Activated CD8-positive, alpha-beta memory T cell treated with anti-CD3 and anti-CD28 coated beads, Interleukin-2, amount 50 U/mL, for 24 hours (primary cell): Measurements from ENCODE around the gene CASP2.
"Not testable (repeated sequence)": the region's sequence is repeated elsewhere in the genome, so short reads cannot be mapped to it uniquely, and the experiment has no call there.

Source experiments
- DNase-seq: peaks from one replicate; pipeline ENCODE4 v3.0.0-alpha.2; 2020; ENCODE audit errors: extremely low read depth

Gene CASP2

DNA sequence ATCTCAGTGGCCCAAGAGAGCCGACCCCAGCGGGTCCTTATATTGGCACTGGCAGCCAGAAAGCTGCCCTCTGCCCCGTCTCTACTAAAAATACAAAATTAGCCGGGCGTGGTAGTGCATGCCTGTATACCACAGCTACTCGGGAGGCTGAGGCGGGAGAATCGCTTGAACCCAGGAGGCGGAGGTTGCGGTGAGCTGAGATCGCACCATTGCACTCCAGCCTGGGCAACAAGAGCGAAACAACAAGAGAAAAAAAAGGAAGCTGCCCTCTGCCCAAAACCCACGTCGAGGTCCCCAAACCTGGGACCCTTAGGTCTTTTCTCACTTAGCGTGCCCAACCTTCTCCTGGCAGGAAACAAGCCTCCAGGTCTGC lies 24.0 kb upstream of the CASP2 start:
- DNase-seq = not testable (repeated sequence)

DNA sequence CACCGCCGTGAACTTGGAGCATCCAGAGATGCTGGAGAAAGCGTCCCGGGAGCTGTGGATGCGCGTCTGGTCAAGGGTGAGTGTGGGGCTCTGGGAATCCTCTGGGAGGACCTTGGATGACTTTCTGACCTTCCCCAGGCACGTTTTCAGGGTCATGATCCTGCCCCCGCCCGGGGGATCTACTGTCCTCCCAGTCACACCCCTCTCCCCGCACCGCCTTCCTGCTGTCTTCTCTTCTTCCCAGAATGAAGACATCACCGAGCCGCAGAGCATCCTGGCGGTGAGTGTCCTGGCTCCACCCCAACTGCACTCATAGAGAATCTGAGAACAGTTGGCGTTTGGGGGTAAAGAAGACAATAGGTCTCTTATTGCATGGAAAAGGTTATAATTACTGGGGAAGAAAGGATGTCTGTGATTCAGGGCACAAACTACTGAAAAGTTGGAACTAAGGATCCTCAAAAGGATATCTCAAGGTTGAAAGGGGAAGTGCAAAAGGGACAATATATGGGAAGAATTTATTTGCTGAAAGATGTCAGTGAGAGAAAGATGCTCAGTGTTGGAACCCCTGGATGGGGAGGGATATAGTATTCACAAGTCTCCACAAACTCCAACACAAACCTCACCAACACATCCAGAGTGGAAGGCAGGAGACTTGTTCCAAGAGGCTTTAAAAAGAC lies 23.0 kb upstream of the CASP2 start:
- no peak for DNase-seq

DNA sequence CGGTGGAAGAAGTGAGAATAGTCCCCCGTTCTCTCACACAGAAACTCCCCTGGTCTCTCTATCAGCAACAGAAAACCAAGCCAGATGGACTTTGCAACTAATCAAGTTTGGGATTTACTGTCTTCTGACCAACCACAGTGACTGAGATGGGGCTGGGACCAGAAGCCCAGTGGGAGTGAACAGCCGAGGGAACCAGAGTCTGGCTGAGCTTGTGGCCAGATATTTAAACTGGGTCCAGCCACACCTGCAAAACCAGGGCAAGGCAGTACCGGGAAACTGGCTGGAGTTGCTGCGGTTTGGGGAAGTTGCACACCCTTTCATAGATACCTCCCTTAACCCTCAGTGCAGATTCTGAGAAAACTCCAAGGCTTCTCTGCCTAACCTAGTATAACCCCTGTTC lies 18.9 kb upstream of the CASP2 start:
- DNase-seq = no peak

DNA sequence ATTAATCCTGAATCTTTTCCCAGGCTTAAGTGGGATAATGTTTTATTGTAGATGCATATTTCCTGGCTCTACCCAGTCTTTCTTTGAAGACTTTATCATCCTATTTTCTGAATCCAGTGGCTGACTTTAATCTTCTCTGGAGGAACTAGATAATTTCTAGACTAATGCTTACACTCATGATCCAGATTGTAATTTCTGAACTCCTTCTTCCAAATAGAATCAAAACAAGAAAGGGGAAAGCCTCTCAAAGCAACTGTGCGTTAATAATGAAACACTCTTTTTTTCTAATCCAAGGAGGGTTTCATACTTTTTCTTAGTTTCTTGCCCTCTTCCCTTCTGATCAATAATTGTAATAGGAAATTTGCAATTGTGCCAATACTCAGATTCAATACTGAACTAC lies 16.9 kb upstream of the CASP2 start:
- no peak for DNase-seq

DNA sequence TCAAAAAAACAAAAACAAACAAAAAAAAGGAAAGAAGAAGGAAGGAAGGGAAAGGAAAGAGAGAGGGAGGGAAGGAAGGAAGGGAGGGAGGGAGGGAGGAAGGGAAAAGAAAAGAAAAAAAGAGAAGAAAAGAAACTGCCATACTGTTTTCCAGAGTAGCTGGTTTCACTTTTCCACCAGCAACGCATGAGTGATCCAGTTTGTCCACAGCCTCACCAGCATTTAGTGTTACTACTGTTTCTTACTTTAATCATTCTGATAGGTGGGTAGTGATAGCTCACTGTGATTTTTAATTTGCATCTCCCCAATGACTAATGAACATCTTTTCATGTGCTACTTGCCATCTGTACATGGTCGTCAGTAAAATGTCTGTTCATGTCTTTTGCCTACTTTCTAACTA lies 15.3 kb upstream of the CASP2 start:
- DNase-seq = no peak

DNA sequence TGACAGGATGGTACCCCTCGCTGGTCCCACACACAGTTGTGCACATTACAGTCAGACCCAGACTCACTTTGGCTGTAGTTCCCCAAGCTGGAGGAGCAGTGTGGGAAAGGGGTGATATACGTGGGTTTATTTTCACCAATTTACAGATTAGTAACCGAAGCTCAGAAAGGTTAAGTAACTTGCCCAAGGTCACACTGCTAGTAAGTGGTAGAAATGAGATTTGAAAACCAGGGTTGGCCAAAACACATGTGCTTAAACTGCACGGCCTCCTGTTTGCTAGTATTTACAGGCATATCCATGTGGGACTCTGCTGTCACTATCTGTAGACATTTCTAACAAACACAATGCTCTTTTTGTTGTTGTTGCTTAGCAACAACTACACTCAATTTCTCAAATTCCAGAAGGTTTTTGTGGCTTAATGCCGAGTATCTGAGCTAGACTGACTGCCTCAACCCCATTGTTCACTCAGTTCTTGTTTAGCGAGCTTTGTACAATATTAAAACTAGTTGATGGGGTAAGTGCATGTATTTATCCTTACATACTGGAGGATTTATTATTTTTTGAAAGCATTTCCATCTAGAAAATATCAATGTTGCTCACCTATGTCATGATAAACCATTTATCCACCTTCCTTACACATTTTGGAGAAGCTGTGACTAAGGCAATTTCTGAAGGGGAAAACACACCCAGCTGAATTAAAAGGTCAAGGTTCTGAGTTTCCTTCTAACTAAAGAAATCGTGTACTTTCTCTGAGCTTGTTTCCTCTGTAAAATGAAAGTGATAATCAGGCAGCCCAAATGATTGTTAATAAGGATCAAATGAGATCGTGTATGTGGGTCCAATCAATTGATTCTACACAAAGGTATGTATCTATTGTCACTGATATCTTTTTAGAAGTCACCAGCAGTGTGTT lies 8.7 kb upstream of the CASP2 start:
- DNase-seq = no peak

DNA sequence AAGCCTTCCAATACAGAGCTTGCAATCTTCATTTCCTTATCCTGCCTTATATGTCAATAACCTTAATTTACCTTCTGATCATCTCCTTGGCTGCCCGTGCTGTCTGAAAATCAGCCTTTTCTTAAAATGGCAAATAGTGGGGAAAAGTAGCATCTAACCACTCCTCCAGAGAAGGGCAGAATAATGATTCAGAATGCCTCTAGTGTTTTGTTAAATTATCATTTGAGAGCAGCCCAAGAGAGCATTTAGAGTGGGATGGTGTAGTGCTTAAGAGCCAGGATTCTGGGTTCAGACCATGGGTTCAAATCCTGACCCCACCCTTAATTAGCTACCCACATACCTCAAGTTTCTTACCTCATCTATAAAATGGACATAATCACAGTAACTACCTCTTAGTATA lies 8.0 kb upstream of the CASP2 start:
- no peak for DNase-seq

DNA sequence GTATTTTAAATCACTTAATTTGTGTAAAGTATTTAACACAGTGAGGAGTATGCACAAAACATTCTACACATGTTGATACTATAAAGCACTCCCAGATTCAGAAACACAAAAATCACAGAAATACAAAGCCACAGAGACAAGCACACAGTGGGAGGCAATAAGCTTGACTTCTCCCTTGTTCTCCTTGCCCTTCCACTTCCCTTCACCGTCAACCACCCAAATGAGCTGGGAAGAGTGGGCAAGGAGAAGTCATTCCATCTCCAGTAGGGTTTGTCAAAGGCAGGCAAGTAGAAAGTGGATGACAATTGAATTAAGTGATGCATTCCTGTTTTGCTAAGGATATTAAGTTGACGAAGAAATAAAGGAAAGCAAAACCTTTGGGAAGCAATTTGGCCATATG lies 7.6 kb upstream of the CASP2 start:
- no peak for DNase-seq

DNA sequence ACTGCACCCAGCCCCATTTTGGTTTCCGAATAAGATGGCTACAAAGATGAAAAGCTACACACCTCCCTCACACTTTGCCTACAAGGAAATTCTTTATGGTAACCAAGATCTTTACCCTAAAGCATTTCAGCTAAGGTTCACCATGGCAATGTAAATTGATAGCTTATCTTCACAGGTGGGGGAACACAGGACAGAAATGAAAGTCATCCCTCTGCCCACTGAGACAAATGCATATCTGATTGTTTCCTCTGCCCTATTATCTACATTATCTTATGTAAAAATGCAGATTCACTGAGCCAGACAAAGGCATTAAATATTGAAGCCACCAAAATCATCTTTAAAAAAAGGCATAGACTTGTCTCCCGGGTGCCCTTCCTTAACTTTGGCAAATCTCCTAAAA lies 6.6 kb upstream of the CASP2 start:
- no peak for DNase-seq

DNA sequence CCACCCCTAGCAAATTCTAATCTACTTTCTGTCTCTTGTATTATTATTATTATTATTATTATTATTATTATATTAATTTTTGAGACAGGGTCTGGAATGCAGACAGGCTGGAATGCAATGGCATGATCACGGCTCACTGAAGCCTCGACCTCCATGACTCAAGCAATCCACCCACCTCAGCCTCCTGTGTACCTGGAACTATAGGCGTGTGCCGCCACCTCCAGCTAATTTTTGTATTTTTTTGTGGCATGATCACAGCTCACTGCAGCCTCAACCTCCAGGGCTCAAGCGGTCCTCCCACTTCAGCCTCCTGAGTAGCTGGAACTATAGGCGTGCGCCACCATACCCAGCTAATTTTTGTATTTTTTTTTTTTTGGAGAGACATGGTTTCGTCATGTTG lies 6.0 kb upstream of the CASP2 start:
- no peak for DNase-seq

DNA sequence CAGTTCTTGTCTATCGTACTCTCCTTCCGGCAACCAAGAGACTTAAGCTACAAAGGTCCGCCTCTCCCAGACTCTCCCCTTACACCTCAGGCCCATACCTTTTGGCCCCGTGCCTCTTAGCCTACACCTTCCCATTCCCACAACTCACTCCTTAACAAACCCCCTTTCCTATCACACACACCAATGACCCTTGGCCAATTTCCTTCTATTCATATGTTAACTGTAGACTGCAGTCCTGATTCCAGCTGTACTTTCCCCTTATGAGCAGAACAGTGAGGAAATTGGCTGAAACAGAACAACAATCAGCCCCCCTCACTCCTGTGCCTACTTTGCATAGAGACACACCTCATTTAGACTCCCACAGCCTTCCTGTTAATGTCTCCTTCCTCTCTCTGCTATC lies 4.8 kb upstream of the CASP2 start:
- no peak for DNase-seq

DNA sequence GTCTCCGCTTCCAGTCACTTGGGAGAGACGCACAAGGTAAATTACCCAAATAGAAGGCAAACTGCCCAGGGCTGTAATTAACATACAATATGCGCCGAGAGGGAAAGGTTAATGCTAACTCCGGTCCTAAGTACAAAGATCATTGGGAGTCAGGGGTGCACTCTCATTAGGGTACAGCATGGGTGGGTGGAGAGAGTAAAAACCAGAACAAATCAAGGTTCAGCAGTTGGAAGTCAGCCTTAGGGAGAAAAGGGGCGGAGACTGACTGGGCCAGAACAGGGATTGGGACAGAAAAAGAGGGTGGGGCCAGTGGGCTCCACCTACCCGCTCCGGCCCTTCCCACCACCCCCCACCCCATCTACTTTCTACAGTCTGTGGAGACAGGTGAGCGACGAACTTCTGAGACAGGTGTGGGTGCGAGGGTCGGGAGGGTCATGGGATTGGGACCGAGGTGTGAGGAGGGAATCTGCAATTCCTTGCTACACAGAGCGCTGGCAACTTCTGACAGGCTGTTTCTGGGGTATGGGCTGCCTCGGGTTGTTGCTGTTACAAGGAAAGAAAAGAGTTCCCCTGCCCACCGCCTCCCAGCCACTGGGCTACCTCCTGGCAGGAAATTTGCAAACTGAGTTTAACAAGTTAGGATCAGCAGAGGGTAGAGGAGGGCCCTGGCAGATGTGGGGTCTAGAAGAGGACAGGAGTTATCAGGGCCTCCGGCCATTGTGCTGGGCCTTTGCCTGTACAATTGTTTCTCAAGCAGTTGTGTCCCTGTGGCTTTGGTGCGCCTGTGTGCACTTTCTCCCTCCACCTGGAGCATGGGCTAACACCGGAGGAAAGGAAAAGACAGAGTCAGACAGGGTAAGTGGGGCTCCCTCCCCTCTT lies 3.3 kb upstream of the CASP2 start, which contains the start of gene TMEM139:
Gene TMEM139, plus strand, starts transcription at position 368 of the 879 bp plus-strand sequence. CDS start 1,000 bp downstream, outside the sequence.
- DNase-seq = no peak

DNA sequence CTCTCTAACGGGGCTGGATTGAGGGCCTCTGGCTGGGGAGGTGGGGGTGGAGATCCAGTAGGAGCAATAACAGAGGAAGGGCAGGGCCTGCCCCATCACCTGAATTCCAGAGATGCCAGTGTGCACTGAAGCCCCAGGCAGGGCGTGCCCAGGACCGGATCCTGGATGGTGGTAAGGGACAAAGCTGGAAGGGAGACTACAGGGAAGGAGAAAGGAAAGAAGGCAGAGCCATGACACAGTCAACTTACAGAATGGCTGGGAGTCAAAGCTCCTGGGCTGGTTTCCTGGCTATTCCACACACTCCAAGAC lies 2.7 kb upstream of the CASP2 start:
- no peak for DNase-seq

DNA sequence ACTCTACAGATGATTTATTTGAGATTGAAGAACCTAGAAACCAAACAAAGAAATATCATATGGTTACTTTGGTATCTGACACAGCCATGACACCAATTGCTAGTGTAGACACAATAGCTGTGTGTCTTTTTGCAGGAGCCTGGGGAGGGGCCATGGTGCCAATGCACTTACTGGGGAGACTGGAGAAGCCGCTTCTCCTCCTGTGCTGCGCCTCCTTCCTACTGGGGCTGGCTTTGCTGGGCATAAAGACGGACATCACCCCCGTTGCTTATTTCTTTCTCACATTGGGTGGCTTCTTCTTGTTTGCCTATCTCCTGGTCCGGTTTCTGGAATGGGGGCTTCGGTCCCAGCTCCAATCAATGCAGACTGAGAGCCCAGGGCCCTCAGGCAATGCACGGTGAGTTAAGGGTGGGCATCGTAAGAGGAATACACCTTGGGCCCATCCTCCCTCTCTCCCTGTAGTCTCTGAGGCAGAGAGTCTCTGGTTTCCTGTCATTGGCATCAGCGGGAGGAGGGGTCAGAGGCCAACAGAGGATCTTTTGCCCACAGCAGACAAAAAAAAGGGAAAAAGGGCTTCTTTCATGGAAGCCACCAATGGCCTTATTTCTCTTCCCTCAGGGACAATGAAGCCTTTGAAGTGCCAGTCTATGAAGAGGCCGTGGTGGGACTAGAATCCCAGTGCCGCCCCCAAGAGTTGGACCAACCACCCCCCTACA lies 2.2 kb upstream of the CASP2 start:
- no peak for DNase-seq

DNA sequence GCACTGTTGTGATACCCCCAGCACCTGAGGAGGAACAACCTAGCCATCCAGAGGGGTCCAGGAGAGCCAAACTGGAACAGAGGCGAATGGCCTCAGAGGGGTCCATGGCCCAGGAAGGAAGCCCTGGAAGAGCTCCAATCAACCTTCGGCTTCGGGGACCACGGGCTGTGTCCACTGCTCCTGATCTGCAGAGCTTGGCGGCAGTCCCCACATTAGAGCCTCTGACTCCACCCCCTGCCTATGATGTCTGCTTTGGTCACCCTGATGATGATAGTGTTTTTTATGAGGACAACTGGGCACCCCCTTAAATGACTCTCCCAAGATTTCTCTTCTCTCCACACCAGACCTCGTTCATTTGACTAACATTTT lies 1.6 kb upstream of the CASP2 start:
- DNase-seq = no peak

DNA sequence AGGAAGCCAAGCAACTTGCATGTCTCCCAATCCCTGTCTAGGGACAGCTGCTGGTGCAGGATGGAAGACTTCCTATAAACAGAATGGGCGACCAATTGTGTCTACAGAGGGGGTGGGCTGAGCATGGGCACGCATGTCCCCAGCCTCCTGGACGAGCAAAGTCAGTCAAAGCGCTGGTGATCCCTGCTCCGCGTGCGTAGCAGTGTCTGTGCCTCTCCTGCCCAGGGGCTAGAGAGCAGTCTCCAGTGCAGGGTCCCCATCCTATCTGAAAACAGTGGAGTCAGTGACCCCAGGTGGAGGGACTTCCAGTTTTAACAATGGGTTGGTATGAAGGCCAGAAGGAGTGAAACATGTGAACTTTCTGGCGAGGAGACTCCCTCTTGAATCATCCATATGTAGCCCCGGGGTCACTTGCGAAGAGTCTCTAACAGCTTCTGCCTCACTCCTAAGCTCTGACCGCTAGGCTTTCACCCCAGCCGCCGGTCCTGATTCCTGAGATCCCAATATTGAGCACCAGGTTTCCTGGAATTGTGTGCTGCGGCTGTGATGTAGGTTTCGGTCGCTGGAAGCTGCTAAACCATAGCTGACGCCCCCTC lies 714 bp upstream of the CASP2 start:
- no peak for DNase-seq

DNA sequence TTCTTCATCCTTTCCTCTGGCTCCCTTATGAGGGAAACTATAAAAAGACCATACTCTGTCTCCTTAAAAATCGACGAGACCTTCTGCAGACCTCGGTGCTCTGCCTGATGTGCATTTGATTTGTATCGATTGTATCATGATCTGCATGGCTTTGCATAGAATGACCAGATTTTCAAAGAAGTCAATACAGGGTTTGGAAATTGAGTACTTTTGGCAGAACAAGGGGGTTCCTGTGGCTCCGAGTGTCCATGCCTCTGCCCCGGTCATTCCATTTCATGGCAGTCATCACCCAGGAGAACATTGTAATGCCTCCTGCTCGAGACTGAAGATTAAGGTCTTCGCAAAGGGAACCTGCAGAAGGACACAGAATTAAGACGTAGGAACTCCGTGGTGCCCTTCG lies 685 bp downstream of the CASP2 start:
- DNase-seq = no peak

DNA sequence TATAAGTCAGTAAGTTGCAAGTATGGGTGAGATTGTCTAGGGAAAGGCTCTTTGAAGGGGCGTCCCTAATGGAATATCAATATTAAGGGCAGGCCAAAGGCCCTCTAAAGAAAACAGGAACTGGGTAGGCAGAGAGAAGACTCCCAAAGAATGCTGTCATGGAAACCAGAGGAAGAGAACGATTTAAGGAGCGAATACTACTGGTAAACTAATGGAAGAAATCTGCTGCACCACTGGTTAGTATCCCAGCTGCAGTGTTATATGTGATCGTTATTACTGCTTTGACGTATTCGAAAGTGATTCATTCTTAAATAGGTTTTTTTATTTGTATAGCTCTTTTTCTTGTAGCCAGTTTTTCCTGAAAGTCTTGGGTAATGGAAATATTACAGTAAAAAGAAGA lies 1.3 kb downstream of the CASP2 start:
- no peak for DNase-seq

DNA sequence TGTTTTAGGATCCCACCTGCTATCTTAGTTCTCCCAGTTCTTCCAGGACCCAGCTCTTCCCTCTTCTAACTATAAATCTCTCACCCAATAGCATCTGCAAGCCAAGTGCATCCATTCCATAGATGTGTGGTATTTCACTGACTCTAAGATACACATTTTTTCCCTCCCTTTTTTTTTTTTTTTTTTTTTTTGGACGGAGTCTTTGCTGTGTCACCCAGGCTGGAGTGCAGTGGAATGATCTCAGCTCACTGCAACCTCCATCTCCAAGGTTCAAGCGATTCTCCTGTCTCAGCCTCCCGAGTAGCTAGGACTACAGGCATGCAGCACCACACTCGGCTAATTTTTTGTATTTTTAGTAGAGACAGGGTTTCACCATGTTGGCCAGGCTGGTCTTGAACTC lies 1.7 kb downstream of the CASP2 start:
- not testable (repeated sequence) for DNase-seq

DNA sequence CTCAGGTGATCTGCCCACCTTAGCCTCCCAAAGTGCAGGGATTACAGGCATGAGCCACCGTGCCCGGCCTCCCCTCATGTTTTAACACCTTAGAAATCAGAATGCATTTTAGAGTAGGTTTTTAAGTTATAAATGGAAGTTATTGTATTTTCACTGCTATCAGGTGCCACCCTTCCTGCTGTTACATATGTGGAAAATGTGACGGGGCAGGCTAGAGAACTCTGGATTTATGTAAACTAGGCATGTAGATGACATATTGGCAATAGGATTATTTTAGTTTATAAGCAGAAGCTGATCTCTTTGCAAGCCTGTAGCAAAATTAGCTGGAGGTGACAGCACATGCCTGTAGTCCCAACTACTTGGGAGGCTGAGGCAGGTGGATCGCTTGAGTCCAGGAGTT lies 2.1 kb downstream of the CASP2 start:
- DNase-seq = no peak

DNA sequence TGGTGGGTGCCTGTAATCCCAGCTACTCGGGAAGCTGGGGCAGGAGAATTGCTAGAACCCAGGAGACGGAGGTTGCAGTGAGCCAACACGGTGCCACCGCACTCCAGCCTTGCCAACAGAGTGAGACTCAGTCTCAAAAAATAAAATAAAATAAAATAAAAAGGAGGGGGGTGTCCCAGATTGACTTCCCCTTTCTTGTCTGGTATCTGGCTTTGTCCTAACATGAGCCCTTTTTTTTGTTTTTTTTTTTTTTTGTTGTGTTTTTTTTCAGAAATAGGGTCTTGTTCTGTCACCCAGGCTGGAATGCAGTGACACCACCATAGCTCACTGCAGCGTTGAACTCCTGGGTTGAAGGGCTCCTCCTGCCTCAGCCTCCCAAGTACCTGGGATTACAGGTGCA lies 4.7 kb downstream of the CASP2 start:
- DNase-seq = no peak

DNA sequence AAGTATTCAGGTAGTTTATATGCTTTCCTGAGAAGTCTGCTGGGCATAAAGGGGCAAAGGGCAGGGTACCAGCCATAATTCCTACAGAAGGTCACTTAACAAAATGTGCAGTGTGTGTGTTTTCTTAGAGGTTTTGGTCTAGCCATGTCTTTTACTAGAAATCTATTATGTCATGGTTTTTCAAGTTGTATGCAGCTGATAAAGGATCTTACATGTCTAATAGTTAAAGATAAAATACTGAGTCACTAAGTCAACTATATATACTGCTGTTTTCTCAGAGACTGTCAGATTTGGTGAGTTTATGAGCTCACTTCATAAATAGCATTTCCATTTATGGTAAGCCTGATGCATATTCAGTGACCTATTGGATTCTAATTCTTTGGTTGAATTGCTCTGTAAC lies 7.7 kb downstream of the CASP2 start:
- no peak for DNase-seq
